Brain microvascular endothelial cell (primary cell): Measurements from ENCODE around the gene PPM1M.

Experiments
- DNase-seq: peaks from one replicate; pipeline ENCODE4 v3.0.0-alpha.2; 2020
- H3K27ac ChIP-seq: fragments of 250-450 bp; sonication (Bioruptor Pico); 2 replicates; pipeline ENCODE4 v1.5.1; 2020; ENCODE audit warnings: mild to moderate bottlenecking, moderate library complexity
- H3K27me3 ChIP-seq: fragments of 250-450 bp; sonication (Bioruptor Pico); replicated peaks from 2 replicates; pipeline ENCODE4 v1.5.1; 2020; ENCODE audit warnings: mild to moderate bottlenecking
- H3K36me3 ChIP-seq: fragments of 250-450 bp; sonication (Bioruptor Pico); replicated peaks from 2 replicates; pipeline ENCODE4 v1.5.1; 2020; ENCODE audit warnings: mild to moderate bottlenecking
- H3K4me3 ChIP-seq: 2 replicates; pipeline ENCODE4 v1.5.1; 2011; ENCODE audit warnings: low read depth, mild to moderate bottlenecking, control low read depth, low read length, moderate library complexity
- in situ Hi-C: cut with HindIII; loops from 2 replicates; pipeline ENCODE4 v1.10.0; 2017; ENCODE audit warnings: low sequenced_read_pairs, low pct_ligation_motif_present
- TF ChIP-seq, protein P1 (sequence below): IDR thresholded peaks from 2 replicates; pipeline ENCODE4 v1.5.1; 2011; ENCODE audit warnings: low read depth, mild to moderate bottlenecking, moderate library complexity, low read length, control low read depth, inconsistent platforms; ENCODE audit errors: missing control alignments

The PPM1M gene

DNA sequence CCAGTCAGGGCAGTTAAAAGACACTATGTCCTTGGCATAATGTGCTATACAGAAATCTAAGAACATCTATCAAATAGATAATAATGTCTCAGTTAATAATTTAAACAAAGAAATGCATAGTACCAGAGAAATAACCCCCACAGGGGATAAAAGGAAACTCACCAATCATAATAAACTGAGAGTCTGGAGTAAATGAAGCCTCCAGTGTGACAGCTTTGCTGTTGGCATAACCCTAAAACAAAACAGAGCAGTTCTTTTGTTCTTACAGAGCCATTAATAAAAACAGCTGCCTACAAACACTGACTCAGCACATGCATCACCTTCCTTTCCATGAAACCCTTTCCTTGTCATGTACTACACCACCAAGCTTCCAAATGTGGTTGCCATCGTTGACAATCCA lies 13.5 kb downstream of the PPM1M start:
- Histone ChIP-seq H3K27ac (no peak overlapping the region), H3K27me3 (no peaks in the 10 kb centered on the region), H3K4me3 (no peak overlapping the region), H3K36me3 (peaks cover 93% of the 10 kb centered on the region)
- in situ Hi-C loops, result no loop called here
- no peak for DNase-seq
- TF ChIP-seq, protein P1, sequence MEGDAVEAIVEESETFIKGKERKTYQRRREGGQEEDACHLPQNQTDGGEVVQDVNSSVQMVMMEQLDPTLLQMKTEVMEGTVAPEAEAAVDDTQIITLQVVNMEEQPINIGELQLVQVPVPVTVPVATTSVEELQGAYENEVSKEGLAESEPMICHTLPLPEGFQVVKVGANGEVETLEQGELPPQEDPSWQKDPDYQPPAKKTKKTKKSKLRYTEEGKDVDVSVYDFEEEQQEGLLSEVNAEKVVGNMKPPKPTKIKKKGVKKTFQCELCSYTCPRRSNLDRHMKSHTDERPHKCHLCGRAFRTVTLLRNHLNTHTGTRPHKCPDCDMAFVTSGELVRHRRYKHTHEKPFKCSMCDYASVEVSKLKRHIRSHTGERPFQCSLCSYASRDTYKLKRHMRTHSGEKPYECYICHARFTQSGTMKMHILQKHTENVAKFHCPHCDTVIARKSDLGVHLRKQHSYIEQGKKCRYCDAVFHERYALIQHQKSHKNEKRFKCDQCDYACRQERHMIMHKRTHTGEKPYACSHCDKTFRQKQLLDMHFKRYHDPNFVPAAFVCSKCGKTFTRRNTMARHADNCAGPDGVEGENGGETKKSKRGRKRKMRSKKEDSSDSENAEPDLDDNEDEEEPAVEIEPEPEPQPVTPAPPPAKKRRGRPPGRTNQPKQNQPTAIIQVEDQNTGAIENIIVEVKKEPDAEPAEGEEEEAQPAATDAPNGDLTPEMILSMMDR, result no peak

DNA sequence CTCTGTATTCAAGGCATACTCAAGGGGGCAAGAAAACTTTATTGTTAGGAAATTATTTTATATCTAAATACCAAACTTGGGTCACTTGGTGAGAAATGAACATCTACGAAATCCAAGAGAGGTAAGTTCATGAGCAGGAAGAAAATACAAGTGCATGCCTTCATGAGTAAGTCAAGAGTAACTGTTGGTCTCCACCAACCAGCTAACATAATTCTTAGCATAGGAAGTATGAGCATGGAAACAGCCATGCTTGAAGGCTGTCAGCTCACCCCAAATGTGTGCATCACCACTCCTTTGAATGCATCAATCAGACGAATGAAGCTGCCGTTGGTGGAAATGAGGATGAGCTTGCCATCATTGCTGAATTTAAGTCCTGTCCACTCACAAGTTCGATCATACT lies 13.9 kb downstream of the PPM1M start:
- peaks cover 96% of the 10 kb centered on the region for H3K36me3 ChIP-seq
- H3K4me3 ChIP-seq, result no peak overlapping the region
- in situ Hi-C loops, result no loop called here
- H3K27ac ChIP-seq, result no peak overlapping the region
- no peak for DNase-seq
- TF ChIP-seq, protein P1, result no peak
- no peaks in the 10 kb centered on the region for H3K27me3 ChIP-seq

DNA sequence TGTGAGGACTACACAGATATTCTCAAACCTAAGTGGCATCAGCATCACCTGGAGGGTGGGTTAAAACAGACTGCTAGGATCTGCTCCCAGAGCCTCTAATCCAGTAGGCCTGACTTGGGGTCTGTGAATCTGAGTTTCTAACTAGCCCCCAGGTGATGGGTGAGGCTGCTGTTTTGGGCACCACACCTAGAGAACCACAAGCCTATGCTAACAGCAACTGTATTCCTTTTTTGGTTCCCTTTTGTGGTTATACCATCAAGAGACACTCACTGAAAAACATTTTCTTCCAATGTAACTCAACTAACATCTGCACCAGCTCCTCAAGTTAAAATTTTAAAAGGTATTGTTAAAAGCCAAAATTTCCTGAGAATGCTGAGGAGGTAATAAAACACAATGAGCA lies 16.9 kb downstream of the PPM1M start:
- in situ Hi-C loops, result no loop called here
- no peak for DNase-seq
- Histone ChIP-seq H3K27ac (no peak overlapping the region), H3K27me3 (no peaks in the 10 kb centered on the region), H3K36me3 (peaks cover 90% of the 10 kb centered on the region), H3K4me3 (no peak overlapping the region)
- TF ChIP-seq, protein P1, result no peak

DNA sequence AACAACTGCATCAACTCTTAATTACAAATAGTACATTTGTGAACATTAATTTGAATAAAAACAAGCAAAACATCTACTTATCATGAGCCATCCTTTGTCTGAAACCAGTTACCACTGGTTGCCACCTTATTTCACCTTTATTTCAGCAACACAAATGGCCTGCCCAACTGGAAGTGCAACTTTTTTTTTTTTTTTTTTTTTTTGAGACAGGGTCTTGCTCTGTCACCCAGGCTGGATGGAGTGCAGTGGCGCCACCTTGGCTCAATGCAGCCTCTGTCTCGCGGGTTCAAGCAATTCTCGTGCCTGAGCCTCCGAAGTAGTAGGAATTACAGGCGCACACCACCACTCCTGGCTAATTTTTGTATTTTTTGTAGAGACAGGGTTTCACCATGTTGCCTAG lies 19.8 kb downstream of the PPM1M start:
- H3K36me3 ChIP-seq, result peaks cover 85% of the 10 kb centered on the region
- H3K27ac ChIP-seq, result no peak overlapping the region
- TF ChIP-seq, protein P1, result no peak
- no peaks in the 10 kb centered on the region for H3K27me3 ChIP-seq
- in situ Hi-C loops, result no loop called here
- no peak for DNase-seq
- no peak overlapping the region for H3K4me3 ChIP-seq

DNA sequence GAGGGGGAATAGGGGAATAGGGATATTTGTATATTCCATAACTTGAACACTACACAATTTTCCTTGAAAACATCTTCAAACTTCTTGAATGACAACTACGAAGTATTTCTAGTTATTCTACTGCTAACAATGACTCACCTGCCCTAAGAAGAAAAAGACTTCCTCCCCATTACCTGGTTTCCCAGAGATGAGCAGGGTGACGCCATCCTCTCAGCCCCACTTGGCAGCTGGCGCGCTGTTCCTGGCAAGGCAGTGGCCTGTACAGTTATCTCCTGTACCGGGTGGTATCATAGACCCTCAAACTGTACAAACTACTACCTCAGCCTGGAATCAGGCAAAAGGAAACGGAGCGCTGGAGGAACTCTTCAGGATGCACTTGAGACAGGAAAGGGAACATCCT lies 22.5 kb downstream of the PPM1M start:
- Histone ChIP-seq H3K27me3 (no peaks in the 10 kb centered on the region), H3K27ac (no peak overlapping the region), H3K4me3 (no peak overlapping the region), H3K36me3 (peaks cover 69% of the 10 kb centered on the region)
- in situ Hi-C loops, result no loop called here
- TF ChIP-seq, protein P1, result no peak
- no peak for DNase-seq

DNA sequence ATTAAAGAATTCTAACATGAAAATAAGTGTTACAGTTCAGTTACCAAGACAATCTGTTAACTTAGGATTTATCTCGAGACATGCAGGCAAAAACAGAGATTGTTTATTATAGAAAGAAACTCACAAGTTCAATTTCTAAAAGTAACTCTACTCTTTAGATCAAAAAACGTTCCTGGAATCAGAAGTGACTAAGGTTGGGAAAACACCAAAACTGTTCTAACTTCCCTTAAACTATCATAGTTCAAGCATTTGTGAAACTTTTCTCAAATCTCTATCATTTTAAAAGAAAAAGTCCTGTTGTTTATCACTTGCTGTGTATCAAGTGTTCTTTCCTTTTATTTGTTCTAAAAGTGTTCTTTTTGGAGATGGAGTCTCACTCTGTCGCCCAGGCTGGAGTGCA lies 24.2 kb downstream of the PPM1M start:
- in situ Hi-C loops, result no loop called here
- TF ChIP-seq, protein P1, result no peak

More for the DNA sequence above, 24.2 kb downstream of the PPM1M start:
- no peak overlapping the region for H3K4me3 ChIP-seq
- H3K27me3 ChIP-seq, result no peaks in the 10 kb centered on the region
- peaks cover 52% of the 10 kb centered on the region for H3K36me3 ChIP-seq
- H3K27ac ChIP-seq, result no peak overlapping the region
- DNase-seq, result no peak
